ENCODE measurements around the gene ZBTB2.

DNA sequence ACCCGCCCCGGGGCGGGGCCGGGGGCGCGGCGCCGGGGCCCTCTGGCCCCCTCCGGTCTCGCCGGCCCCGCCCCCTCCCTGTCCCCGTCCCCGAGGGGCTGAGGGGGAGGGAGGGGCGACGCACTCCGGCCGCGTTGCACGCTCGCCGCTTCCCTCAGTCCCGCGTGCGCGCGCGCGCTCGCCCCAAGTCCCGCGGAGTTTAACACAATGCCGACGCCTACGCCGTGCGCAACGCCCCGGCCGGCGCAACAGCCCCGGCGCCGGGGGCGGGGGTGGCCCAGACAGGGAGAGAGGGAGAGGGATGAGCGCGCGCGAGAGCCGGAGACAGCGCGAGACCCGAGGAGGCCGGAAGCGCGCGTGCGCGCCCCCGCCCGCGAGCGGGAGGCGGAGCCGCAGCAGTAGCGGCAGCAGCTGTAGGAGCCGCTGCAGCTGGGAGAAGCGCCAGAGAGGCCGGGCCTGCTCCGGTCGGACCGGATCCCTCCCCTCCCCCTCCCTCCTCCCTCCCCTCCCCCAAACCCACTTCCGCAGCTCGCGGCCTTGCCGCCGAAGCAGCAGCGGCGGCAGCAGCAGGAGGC, 996 bp downstream of the ZBTB2 start:
- TF ChIP-seq, protein P1, sequence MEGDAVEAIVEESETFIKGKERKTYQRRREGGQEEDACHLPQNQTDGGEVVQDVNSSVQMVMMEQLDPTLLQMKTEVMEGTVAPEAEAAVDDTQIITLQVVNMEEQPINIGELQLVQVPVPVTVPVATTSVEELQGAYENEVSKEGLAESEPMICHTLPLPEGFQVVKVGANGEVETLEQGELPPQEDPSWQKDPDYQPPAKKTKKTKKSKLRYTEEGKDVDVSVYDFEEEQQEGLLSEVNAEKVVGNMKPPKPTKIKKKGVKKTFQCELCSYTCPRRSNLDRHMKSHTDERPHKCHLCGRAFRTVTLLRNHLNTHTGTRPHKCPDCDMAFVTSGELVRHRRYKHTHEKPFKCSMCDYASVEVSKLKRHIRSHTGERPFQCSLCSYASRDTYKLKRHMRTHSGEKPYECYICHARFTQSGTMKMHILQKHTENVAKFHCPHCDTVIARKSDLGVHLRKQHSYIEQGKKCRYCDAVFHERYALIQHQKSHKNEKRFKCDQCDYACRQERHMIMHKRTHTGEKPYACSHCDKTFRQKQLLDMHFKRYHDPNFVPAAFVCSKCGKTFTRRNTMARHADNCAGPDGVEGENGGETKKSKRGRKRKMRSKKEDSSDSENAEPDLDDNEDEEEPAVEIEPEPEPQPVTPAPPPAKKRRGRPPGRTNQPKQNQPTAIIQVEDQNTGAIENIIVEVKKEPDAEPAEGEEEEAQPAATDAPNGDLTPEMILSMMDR (conservative IDR thresholded peaks at IDR 0.05; ENCODE audit: low read depth, low read length): no peak
- TF ChIP-seq EZH2 (IDR thresholded peaks at IDR 0.05; ENCODE audit: low read length, unreplicated experiment): no peak
